Measurements from ENCODE around the gene FBLN1. TPM values are rescaled to one million over a fixed set of nuclear protein-coding genes. Genes with fewer than 3 reads are reported as not detected.

The FBLN1 gene
- total and polyA plus RNA-seq, 4 experiments from 2014 or later: not detected

GRCh38 chr22:45470871-45471270 lies 31.8 kb upstream of the FBLN1 start:
- Mint-ChIP-seq H3K4me3 (no peak overlapping the region), H3K9me3 (peaks cover 3 to 9% (median 4%) of the 10 kb centered on the region in 8 donors), H3K27me3 (peaks cover 3 to 8% of the 10 kb centered on the region in 2 donors), H3K27ac (no peak overlapping the region), H3K4me1 (no peaks in the 10 kb centered on the region), H3K36me3 (no peaks in the 10 kb centered on the region)
- DNase-seq: no peak
- Histone ChIP-seq H3K9me3 (ENCODE audit: control insufficient read depth in 1 of 2, low read length in 2 of 2) (no peaks in the 10 kb centered on the region), H3K4me1 (ENCODE audit: insufficient read depth, low read length) (no peaks in the 10 kb centered on the region), H3K27me3 (ENCODE audit: insufficient read depth, low read length) (no peaks in the 10 kb centered on the region), H3K27ac (ENCODE audit: low read depth, low read length) (no peak overlapping the region), H3K4me3 (ENCODE audit: low read length in 2 of 2) (no peak overlapping the region), H3K36me3 (ENCODE audit: insufficient read depth, low read length) (no peaks in the 10 kb centered on the region)
- ChIA-PET POLR2A (ENCODE audit: partially characterized antibody) (no interaction called here), CTCF (ENCODE audit: partially characterized antibody) (no interaction called here)
- intact Hi-C loops (cut with micrococcal nuclease): no loop called here

GRCh38 chr22:45472426-45472825 lies 30.3 kb upstream of the FBLN1 start:
- H3K27ac Mint-ChIP-seq: no peak overlapping the region
- H3K4me1 Mint-ChIP-seq: no peaks in the 10 kb centered on the region
- H3K36me3 ChIP-seq (ENCODE audit: insufficient read depth, low read length): no peaks in the 10 kb centered on the region
- ChIA-PET CTCF (ENCODE audit: partially characterized antibody) (no interaction called here), POLR2A (ENCODE audit: partially characterized antibody) (no interaction called here)
- no peaks in the 10 kb centered on the region for H3K36me3 Mint-ChIP-seq
- no peak overlapping the region for H3K4me3 Mint-ChIP-seq
- no peaks in the 10 kb centered on the region for H3K4me1 ChIP-seq (ENCODE audit: insufficient read depth, low read length)
- no peak overlapping the region for H3K27ac ChIP-seq (ENCODE audit: low read depth, low read length)
- no peaks in the 10 kb centered on the region for H3K27me3 ChIP-seq (ENCODE audit: insufficient read depth, low read length)
- H3K27me3 Mint-ChIP-seq: peaks cover 7 to 10% of the 10 kb centered on the region in 2 donors
- H3K9me3 ChIP-seq (ENCODE audit: control insufficient read depth in 1 of 2, low read length in 2 of 2): no peaks in the 10 kb centered on the region
- peaks cover 3 to 6% (median 4%) of the 10 kb centered on the region in 8 donors for H3K9me3 Mint-ChIP-seq
- intact Hi-C loops (cut with micrococcal nuclease): no loop called here
- H3K4me3 ChIP-seq (ENCODE audit: low read length in 2 of 2): no peak overlapping the region
- DNase-seq: no peak

GRCh38 chr22:45473626-45474237 lies 29.0 kb upstream of the FBLN1 start:
- Mint-ChIP-seq H3K4me3 (no peak overlapping the region), H3K36me3 (no peaks in the 10 kb centered on the region), H3K27ac (peak overlapping the region in 1 of 7 donors; percentile 35), H3K4me1 (no peaks in the 10 kb centered on the region), H3K27me3 (peaks cover 6 to 15% of the 10 kb centered on the region in 2 donors), H3K9me3 (peaks cover 0 to 2% (median 0%) of the 10 kb centered on the region in 8 donors)
- Histone ChIP-seq H3K4me3 (ENCODE audit: low read length in 2 of 2) (no peak overlapping the region), H3K4me1 (ENCODE audit: insufficient read depth, low read length) (no peaks in the 10 kb centered on the region), H3K27me3 (ENCODE audit: insufficient read depth, low read length) (no peaks in the 10 kb centered on the region), H3K27ac (ENCODE audit: low read depth, low read length) (no peak overlapping the region), H3K36me3 (ENCODE audit: insufficient read depth, low read length) (no peaks in the 10 kb centered on the region), H3K9me3 (ENCODE audit: control insufficient read depth in 1 of 2, low read length in 2 of 2) (no peaks in the 10 kb centered on the region)
- DNase-seq: no peak
- ChIA-PET POLR2A (ENCODE audit: partially characterized antibody) (no interaction called here), CTCF (ENCODE audit: partially characterized antibody) (no interaction called here)
- intact Hi-C loops (cut with micrococcal nuclease): no loop called here

- no peaks in the 10 kb centered on the region for H3K9me3 ChIP-seq (ENCODE audit: control insufficient read depth in 1 of 2, low read length in 2 of 2)
- ChIA-PET CTCF (ENCODE audit: partially characterized antibody) (no interaction called here), POLR2A (ENCODE audit: partially characterized antibody) (no interaction called here)
- H3K27ac ChIP-seq (ENCODE audit: low read depth, low read length): no peak overlapping the region
- Mint-ChIP-seq H3K9me3 (peaks cover 0 to 2% (median 0%) of the 10 kb centered on the region in 8 donors), H3K27ac (peak overlapping the region in 1 of 7 donors; percentile 72), H3K36me3 (no peaks in the 10 kb centered on the region), H3K4me1 (no peaks in the 10 kb centered on the region), H3K27me3 (peaks cover 6 to 15% of the 10 kb centered on the region in 2 donors), H3K4me3 (no peak overlapping the region)
- no peaks in the 10 kb centered on the region for H3K27me3 ChIP-seq (ENCODE audit: insufficient read depth, low read length)
- H3K36me3 ChIP-seq (ENCODE audit: insufficient read depth, low read length): no peaks in the 10 kb centered on the region
- H3K4me3 ChIP-seq (ENCODE audit: low read length in 2 of 2): no peak overlapping the region
- intact Hi-C loops (cut with micrococcal nuclease): no loop called here
- no peaks in the 10 kb centered on the region for H3K4me1 ChIP-seq (ENCODE audit: insufficient read depth, low read length)
- no peak for DNase-seq
Measured at GRCh38 chr22:45475063-45475747, 27.5 kb upstream of the FBLN1 start.

GRCh38 chr22:45475851-45476514 lies 26.7 kb upstream of the FBLN1 start:
- Histone ChIP-seq H3K36me3 (ENCODE audit: insufficient read depth, low read length) (no peaks in the 10 kb centered on the region), H3K9me3 (ENCODE audit: control insufficient read depth in 1 of 2, low read length in 2 of 2) (no peaks in the 10 kb centered on the region), H3K4me1 (ENCODE audit: insufficient read depth, low read length) (no peaks in the 10 kb centered on the region), H3K27ac (ENCODE audit: low read depth, low read length) (no peak overlapping the region), H3K4me3 (ENCODE audit: low read length in 2 of 2) (no peak overlapping the region), H3K27me3 (ENCODE audit: insufficient read depth, low read length) (no peaks in the 10 kb centered on the region)
- Mint-ChIP-seq H3K27me3 (peaks cover 6 to 21% of the 10 kb centered on the region in 2 donors), H3K36me3 (no peaks in the 10 kb centered on the region), H3K9me3 (peaks cover 0 to 3% (median 0%) of the 10 kb centered on the region in 8 donors), H3K4me3 (no peak overlapping the region), H3K27ac (no peak overlapping the region), H3K4me1 (no peaks in the 10 kb centered on the region)
- CTCF ChIA-PET (ENCODE audit: partially characterized antibody): no interaction called here
- DNase-seq: no peak
- POLR2A ChIA-PET (ENCODE audit: partially characterized antibody): no interaction called here
- intact Hi-C loops (cut with micrococcal nuclease): no loop called here

- H3K9me3 Mint-ChIP-seq: peaks cover 0 to 5% (median 0%) of the 10 kb centered on the region in 8 donors
Measured at GRCh38 chr22:45476814-45477213, 25.9 kb upstream of the FBLN1 start.

GRCh38 chr22:45477366-45478107 lies 25.1 kb upstream of the FBLN1 start:
- H3K4me3 Mint-ChIP-seq: no peak overlapping the region
- no peak for DNase-seq
- Histone ChIP-seq H3K4me3 (ENCODE audit: low read length in 2 of 2) (no peak overlapping the region), H3K27ac (ENCODE audit: low read depth, low read length) (no peak overlapping the region), H3K9me3 (ENCODE audit: control insufficient read depth in 1 of 2, low read length in 2 of 2) (no peaks in the 10 kb centered on the region), H3K4me1 (ENCODE audit: insufficient read depth, low read length) (no peaks in the 10 kb centered on the region), H3K27me3 (ENCODE audit: insufficient read depth, low read length) (no peaks in the 10 kb centered on the region), H3K36me3 (ENCODE audit: insufficient read depth, low read length) (no peaks in the 10 kb centered on the region)
- ChIA-PET POLR2A (ENCODE audit: partially characterized antibody) (no interaction called here), CTCF (ENCODE audit: partially characterized antibody) (no interaction called here)
- H3K27me3 Mint-ChIP-seq: peaks cover 6 to 21% of the 10 kb centered on the region in 2 donors
- intact Hi-C loops (cut with micrococcal nuclease): no loop called here
- peaks cover 0 to 5% (median 0%) of the 10 kb centered on the region in 8 donors for H3K9me3 Mint-ChIP-seq
- H3K36me3 Mint-ChIP-seq: no peaks in the 10 kb centered on the region
- H3K4me1 Mint-ChIP-seq: no peaks in the 10 kb centered on the region
- no peak overlapping the region for H3K27ac Mint-ChIP-seq

More at GRCh38 chr22:45476814-45477213, 25.9 kb upstream of the FBLN1 start:
- DNase-seq: no peak
- Mint-ChIP-seq H3K36me3 (no peaks in the 10 kb centered on the region), H3K4me3 (peak overlapping the region in 1 of 8 donors; percentile 0), H3K27me3 (peaks cover 5 to 21% of the 10 kb centered on the region in 2 donors), H3K27ac (no peak overlapping the region), H3K4me1 (no peaks in the 10 kb centered on the region)
- H3K4me3 ChIP-seq (ENCODE audit: low read length in 2 of 2): no peak overlapping the region
- POLR2A ChIA-PET (ENCODE audit: partially characterized antibody): no interaction called here
- intact Hi-C loops (cut with micrococcal nuclease): no loop called here
- no peak overlapping the region for H3K27ac ChIP-seq (ENCODE audit: low read depth, low read length)
- no peaks in the 10 kb centered on the region for H3K36me3 ChIP-seq (ENCODE audit: insufficient read depth, low read length)
- CTCF ChIA-PET (ENCODE audit: partially characterized antibody): no interaction called here
- H3K9me3 ChIP-seq (ENCODE audit: control insufficient read depth in 1 of 2, low read length in 2 of 2): no peaks in the 10 kb centered on the region
- no peaks in the 10 kb centered on the region for H3K27me3 ChIP-seq (ENCODE audit: insufficient read depth, low read length)
- no peaks in the 10 kb centered on the region for H3K4me1 ChIP-seq (ENCODE audit: insufficient read depth, low read length)

All from CD4-positive, alpha-beta memory T cell (primary cell).